Omental fat pad (tissue), 4 donors: ENCODE measurements around the gene MTX2. TPM values are rescaled to one million over a fixed set of nuclear protein-coding genes. Genes with fewer than 3 reads are reported as not detected.

Experiments
- ATAC-seq: fragments of 150-250 bp; one replicate; pipeline ENCODE4 v1.9.1; 2016; ENCODE audit warnings: mild to moderate bottlenecking, moderate library complexity; ENCODE audit not compliant: low FRiP score
- DNase-seq: peaks from one replicate; pipeline ENCODE4 v3.0.0-alpha.2; 2019; ENCODE audit warnings: low spot score
- total RNA-seq, 4 donors: library from RNA; depleted of rRNA; stranded (reverse); fragments of >200 nt; gene quantifications; one replicate each; pipeline ENCODE4 v1.1.0, GENCODE V29; 2016
- TF ChIP-seq, protein P1 (sequence below), 3 donors: fragments of 450-650 bp; IDR thresholded peaks; one replicate each; pipeline ENCODE4 v1.5.1; 2016 to 2017; ENCODE audit warnings: antibody characterized with exemption in 3 of 3, mild to moderate bottlenecking in 3 of 3, moderate library complexity in 2 of 3

The MTX2 gene
- total RNA-seq, 4 donors from 2014 or later = 12.1 to 26.8 (median 21.8) TPM

DNA sequence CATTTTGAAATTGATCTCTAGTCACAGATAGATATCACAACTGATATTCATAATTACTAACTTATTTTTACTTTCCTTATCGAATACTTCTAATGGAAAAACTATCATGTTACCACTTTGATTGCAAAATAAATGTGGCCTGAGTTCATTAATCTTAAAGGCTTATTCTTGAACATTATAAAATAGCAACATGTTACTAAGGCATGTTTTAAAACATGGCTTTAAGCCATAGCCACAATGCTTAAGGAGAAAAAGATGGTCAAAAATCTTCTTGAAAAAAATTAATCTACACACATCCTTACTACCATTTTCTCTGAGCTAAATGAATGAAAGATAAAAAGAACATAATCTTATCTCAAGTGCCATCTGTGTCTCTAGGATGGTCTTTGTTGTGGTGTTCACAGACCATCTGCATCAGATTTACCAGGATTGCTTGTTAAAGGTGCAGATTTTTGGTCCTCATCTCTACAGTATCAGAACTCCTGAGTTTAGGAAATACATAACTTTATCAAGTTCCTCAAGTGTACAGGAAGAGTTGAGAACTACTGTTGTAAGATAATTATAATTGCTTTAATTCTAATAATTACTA, 15.3 kb downstream of the MTX2 start:
- ATAC-seq = no peak
- TF ChIP-seq, protein P1, sequence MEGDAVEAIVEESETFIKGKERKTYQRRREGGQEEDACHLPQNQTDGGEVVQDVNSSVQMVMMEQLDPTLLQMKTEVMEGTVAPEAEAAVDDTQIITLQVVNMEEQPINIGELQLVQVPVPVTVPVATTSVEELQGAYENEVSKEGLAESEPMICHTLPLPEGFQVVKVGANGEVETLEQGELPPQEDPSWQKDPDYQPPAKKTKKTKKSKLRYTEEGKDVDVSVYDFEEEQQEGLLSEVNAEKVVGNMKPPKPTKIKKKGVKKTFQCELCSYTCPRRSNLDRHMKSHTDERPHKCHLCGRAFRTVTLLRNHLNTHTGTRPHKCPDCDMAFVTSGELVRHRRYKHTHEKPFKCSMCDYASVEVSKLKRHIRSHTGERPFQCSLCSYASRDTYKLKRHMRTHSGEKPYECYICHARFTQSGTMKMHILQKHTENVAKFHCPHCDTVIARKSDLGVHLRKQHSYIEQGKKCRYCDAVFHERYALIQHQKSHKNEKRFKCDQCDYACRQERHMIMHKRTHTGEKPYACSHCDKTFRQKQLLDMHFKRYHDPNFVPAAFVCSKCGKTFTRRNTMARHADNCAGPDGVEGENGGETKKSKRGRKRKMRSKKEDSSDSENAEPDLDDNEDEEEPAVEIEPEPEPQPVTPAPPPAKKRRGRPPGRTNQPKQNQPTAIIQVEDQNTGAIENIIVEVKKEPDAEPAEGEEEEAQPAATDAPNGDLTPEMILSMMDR (IDR thresholded peaks at IDR 0.05) = no peak

GRCh38 chr2:176285321-176285720, 16.1 kb downstream of the MTX2 start:
- DNase-seq (no peak), ATAC-seq (no peak)
- TF ChIP-seq, protein P1 (IDR thresholded peaks at IDR 0.05) = no peak

More for the DNA sequence above, 15.3 kb downstream of the MTX2 start:
- DNase-seq = no peak

DNA sequence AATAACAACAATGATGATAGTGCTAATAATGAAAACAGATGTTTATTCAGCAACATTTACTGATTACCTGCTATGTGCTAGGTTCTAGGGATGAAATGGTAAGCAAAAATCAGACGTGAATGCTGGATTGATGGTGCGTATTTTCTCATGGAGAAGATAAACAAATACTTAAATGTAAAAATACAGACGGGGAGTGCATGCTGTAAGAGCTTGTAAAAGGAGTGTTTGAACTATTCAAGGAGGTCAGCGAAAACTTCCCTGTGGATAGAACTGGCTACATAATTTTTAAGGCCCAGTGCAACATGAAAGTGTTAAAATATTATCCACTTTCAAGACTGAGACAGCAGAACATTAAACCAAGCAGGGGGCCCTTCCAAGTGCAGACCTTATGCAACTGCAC, 22.1 kb downstream of the MTX2 start:
- DNase-seq (no peak), ATAC-seq (no peak)
- TF ChIP-seq, protein P1 (IDR thresholded peaks at IDR 0.05) = no peak

- no peak for DNase-seq
- TF ChIP-seq, protein P1 (IDR thresholded peaks at IDR 0.05) = no peak
- no peak for ATAC-seq
Observed at GRCh38 chr2:176291809-176292283, 22.6 kb downstream of the MTX2 start.

DNA sequence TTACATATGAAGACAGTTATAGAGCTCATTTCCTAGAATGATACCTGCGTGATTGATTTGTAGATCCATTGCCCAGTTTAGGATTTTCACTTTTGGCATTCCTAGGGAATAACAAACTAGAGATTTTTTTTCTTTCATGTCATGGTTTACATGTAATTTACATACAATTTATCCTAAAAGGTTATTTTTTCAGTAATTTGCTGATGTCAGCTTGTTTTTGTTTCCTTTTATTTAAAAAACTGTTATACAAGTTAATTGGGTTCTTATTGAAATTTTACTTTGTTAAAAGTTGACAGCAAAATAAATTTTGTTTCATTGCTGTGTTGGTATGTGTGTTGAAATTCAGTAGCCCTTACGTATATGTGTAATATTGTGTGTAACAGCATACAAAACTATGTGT, 23.4 kb downstream of the MTX2 start:
- TF ChIP-seq, protein P1 (IDR thresholded peaks at IDR 0.05) = no peak
- DNase-seq (no peak), ATAC-seq (no peak)

DNA sequence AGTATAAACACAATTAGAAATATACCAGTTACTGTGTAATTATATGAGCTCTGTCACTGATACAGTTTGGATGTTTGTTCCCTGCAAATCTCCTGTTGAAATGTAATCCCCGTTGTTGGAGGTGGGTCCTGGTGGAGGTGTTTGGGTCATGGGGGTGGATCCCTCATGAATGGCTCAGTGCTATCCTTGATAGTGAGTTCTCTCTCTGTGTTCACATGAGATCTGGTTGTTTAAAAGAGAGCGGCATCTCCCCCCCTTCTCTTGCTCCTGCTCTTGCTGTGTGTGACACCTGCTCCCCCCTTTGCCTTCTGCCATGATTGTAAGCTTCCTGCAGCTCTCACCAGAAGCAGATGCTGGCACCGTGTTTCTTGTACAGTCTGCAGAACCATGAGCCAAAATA, 24.1 kb downstream of the MTX2 start:
- TF ChIP-seq, protein P1 (IDR thresholded peaks at IDR 0.05) = no peak
- DNase-seq = no peak
- no peak for ATAC-seq

DNA sequence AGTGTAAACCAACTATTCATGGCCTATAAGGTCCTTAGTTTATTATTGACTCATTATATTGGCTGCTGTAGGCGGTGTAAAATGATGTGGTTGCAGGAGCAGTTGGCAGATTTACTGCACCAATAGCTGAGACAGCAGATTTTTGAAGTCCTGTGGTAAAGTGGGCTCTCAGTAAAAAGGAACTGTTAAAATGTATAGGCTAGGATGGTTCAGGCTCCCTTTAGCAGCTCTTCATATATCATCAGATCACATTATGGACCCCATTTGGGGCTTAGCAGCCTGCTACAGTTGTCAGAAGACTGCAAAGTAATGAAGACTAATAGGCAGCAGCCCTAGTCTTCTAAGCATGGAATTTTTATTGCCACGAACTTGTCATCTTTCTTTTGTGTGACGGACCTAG, 27.8 kb downstream of the MTX2 start:
- TF ChIP-seq, protein P1 (IDR thresholded peaks at IDR 0.05) = no peak
- ATAC-seq (no peak), DNase-seq (no peak)
